Chondrocyte (in vitro differentiated cells): Measurements from ENCODE around the gene CEP95. TPM values are rescaled to one million over a fixed set of nuclear protein-coding genes. Genes with fewer than 3 reads are reported as not detected.

Source experiments
- DNase-seq: peaks from one replicate; pipeline ENCODE4 v3.0.0; 2021; ENCODE audit warnings: mixed read lengths, low spot score
- H3K27ac Mint-ChIP-seq: one replicate; pipeline ENCODE4 v1.8.0; 2021; ENCODE audit warnings: mild to moderate bottlenecking, moderate library complexity, mixed read lengths; ENCODE audit not compliant: unreplicated experiment
- H3K27me3 Mint-ChIP-seq: 2 replicates; pipeline ENCODE4 v1.8.0; 2021; ENCODE audit warnings: low read depth, mixed read lengths
- H3K36me3 Mint-ChIP-seq: 2 replicates; pipeline ENCODE4 v1.8.0; 2021; ENCODE audit warnings: low read depth, mixed read lengths
- H3K4me1 Mint-ChIP-seq: 2 replicates; pipeline ENCODE4 v1.8.0; 2021; ENCODE audit warnings: low read depth, mild to moderate bottlenecking, mixed read lengths
- H3K4me3 Mint-ChIP-seq: one replicate; pipeline ENCODE4 v1.8.0; 2021; ENCODE audit warnings: mild to moderate bottlenecking, moderate library complexity, mixed read lengths; ENCODE audit not compliant: unreplicated experiment
- H3K9me3 Mint-ChIP-seq: 2 replicates; pipeline ENCODE4 v1.8.0; 2021; ENCODE audit warnings: low read depth, mixed read lengths
- total RNA-seq: library from RNA; stranded (reverse); gene quantifications from 3 replicates; pipeline ENCODE4 v1.2.1, GENCODE V29; 2021
- TF ChIP-seq, protein P1 (sequence below): fragments of 200-600 bp; sonication (generic); IDR thresholded peaks from 2 replicates; pipeline ENCODE4 v1.5.0; 2021; ENCODE audit warnings: antibody characterized with exemption, mild to moderate bottlenecking, moderate library complexity

CEP95 gene
- total RNA-seq, 1 donor from 2014 or later, result 29.6 TPM

- Mint-ChIP-seq H3K36me3 (peaks cover 28% of the 10 kb centered on the region), H3K27me3 (no peaks in the 10 kb centered on the region), H3K4me1 (peaks cover 65% of the 10 kb centered on the region), H3K4me3 (peak overlapping the region; percentile 99), H3K27ac (peak overlapping the region; percentile 98), H3K9me3 (no peaks in the 10 kb centered on the region)
- TF ChIP-seq, protein P1, sequence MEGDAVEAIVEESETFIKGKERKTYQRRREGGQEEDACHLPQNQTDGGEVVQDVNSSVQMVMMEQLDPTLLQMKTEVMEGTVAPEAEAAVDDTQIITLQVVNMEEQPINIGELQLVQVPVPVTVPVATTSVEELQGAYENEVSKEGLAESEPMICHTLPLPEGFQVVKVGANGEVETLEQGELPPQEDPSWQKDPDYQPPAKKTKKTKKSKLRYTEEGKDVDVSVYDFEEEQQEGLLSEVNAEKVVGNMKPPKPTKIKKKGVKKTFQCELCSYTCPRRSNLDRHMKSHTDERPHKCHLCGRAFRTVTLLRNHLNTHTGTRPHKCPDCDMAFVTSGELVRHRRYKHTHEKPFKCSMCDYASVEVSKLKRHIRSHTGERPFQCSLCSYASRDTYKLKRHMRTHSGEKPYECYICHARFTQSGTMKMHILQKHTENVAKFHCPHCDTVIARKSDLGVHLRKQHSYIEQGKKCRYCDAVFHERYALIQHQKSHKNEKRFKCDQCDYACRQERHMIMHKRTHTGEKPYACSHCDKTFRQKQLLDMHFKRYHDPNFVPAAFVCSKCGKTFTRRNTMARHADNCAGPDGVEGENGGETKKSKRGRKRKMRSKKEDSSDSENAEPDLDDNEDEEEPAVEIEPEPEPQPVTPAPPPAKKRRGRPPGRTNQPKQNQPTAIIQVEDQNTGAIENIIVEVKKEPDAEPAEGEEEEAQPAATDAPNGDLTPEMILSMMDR, result no peak
- no peak for DNase-seq
Measured at GRCh38 chr17:64496348-64496785, 10.4 kb upstream of the CEP95 start.

DNA sequence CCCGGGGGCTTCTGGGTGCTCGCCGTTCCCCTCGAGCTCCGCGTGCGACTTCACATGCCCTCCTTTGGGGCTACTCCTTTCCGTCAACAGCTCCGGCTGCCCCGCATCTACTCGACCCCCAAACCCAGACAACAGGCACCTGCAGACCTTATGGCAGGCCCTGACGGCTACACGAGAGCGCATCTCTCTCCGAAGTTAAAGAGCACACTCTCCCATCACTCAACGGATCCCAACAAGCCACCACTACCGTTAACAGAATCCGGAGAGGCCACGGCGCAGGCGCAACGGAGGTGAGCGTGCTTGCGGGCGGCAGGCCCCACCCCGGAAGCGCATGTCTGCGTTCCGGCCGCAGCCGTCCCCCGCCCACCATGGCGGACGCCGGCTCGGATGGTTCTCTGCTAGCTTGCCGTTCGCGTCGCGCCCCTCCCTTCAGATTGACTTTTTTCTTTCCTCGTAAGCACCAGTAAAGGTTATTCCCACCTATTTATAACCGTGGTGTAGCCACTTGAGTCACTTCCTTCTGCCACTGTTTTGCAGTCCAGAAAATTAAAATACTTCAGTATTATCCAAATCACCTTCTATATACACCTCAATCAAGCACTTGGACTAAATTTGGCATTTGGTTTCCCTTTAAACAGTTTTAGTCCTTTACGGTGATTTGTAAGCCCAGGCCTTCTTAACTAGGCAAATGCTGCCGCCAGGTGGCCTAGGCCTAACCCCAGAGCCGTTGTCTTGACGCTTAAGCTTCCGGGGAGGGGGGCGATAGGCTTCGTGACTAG, 9.8 kb upstream of the CEP95 start, which contains the start of gene POLG2:
Gene POLG2 (minus strand): TSS at position 269 of the 779 bp plus-strand sequence. CDS start 86 bp downstream, at position 183.
- Mint-ChIP-seq H3K4me1 (peaks cover 71% of the 10 kb centered on the region), H3K4me3 (peak within 1 kb of the TSS; percentile 99), H3K27ac (peak within 1 kb of the TSS; percentile 98), H3K9me3 (no peaks in the 10 kb centered on the region), H3K27me3 (no peaks in the 10 kb centered on the region), H3K36me3 (peaks cover 32% of the 10 kb centered on the region)
- TF ChIP-seq, protein P1, result peak; percentile 79
- peak; percentile 97 for DNase-seq

DNA sequence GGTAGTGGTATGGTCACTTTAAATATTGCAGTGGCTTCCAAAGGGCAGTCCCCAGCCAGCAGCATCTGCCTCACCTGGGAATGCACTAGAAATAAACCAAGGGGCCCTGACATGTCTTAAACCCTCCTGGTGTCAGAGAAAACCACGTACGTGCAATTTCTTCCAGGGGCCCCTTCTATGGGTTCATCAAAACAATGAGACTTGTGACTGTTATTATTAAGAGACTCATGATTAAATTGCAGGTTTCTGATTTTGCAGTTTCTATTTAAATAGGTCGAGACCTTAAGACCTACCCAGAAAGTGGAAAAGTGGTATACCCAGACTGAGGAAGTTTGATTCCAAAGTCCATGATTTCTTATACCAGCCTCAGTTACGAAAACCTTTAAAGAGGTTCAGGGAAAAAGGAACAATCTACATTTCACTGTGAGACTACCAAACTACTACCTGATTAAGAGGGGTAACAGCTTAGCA, 9.2 kb upstream of the CEP95 start:
- Mint-ChIP-seq H3K4me1 (peaks cover 77% of the 10 kb centered on the region), H3K36me3 (peaks cover 38% of the 10 kb centered on the region), H3K9me3 (no peaks in the 10 kb centered on the region), H3K4me3 (peak overlapping the region; percentile 99), H3K27ac (peak overlapping the region; percentile 98), H3K27me3 (no peaks in the 10 kb centered on the region)
- DNase-seq, result no peak
- TF ChIP-seq, protein P1, result peak; percentile 49

DNA sequence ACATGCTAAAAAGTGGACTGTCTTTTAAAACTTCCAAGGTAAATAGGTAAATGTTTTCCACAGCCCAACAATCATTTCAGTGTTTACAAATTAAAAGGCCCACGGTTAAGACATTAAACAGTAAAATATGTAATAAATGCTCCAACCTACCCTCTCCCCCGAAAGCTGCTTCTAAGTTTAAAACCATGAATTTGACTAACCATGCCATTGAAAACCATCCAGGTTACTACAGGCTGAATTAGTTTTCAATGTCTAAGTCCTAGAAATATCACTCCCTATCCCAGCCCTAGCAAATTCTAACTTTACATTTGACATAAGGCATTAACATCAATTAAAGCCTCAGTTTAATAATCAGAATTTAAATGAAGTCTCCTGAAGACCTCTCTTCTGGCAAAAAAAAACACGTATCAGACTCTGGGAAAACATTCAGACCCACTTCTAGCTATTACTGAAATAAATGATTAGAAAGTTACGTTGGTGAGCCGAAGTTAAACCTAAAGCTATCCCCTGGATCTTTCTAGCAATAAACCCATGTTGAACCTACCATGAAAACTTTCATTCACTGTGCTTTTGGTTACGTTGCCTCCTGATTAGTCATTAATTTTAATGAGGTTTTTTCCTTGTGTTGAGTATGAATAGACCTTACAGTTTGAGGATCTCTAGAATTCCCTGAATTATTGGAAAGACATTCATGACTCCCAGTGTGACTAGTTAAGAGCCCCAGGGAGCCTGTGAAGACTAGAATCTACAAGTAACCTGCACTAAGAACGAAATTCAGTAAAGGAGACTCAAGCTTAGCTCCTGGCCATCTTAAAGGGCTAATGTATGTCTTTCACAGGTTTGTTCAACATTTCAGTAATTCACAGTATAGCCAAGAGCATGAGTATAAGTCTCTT, 8.2 kb upstream of the CEP95 start:
- Mint-ChIP-seq H3K27me3 (no peaks in the 10 kb centered on the region), H3K4me1 (peaks cover 87% of the 10 kb centered on the region), H3K9me3 (no peaks in the 10 kb centered on the region), H3K27ac (peak overlapping the region; percentile 83), H3K36me3 (peaks cover 44% of the 10 kb centered on the region), H3K4me3 (no peak overlapping the region)
- TF ChIP-seq, protein P1, result no peak
- DNase-seq, result no peak
